IMR-90 (cell line): ENCODE results near the gene ADCY4. TPM values are rescaled to one million over a fixed set of nuclear protein-coding genes. Genes with fewer than 3 reads are reported as not detected.

Experiments
- ATAC-seq: fragments of 200-7000 bp; cut with Tn5 transposase; 2 replicates; pipeline ENCODE4 v1.9.1; 2020; ENCODE audit warnings: low read depth, mild to moderate bottlenecking, moderate library complexity
- BruUV-seq: library from RNA; stranded (reverse); fragments of 400-500 nt; replicated peaks from 2 replicates; lab custom pipeline; 2021; lab: Mats Ljungman, UMichigan
- CTCF ChIA-PET: fragments of 300-600 bp; formaldehyde crosslinking; extraction: SDS; loops from one replicate; lab custom pipeline; 2021; ENCODE audit warnings: antibody characterized with exemption; lab: Yijun Ruan, JAX
- POLR2A ChIA-PET: fragments of 300-600 bp; sonication (Branson Sonifier 250); formaldehyde crosslinking; loops from one replicate; lab custom pipeline; 2022; ENCODE audit warnings: antibody characterized with exemption; ENCODE audit not compliant: unreplicated experiment; lab: Charles Lee
- DNase-seq: peaks from one replicate; pipeline ENCODE4 v3.0.0; 2013
- H2AFZ ChIP-seq: replicated peaks from 2 replicates; pipeline ENCODE3; 2013; ENCODE audit warnings: low read length, mild to moderate bottlenecking; ENCODE audit not compliant: poor library complexity
- H2AK5ac ChIP-seq: 2 replicates; pipeline ENCODE4 v1.6.1; 2013; ENCODE audit warnings: low read depth, low read length, inconsistent platforms
- H2AK9ac ChIP-seq: replicated peaks from 2 replicates; pipeline ENCODE3; 2013; ENCODE audit warnings: mild to moderate bottlenecking, low read depth, low read length, moderate library complexity; ENCODE audit not compliant: poor library complexity
- H2BK120ac ChIP-seq: 2 replicates; pipeline ENCODE4 v1.6.1; 2013; ENCODE audit warnings: low read depth, low read length, inconsistent platforms
- H2BK15ac ChIP-seq: 3 replicates; pipeline ENCODE4 v1.6.1; 2013; ENCODE audit warnings: low read depth, low read length, inconsistent platforms
- H2BK20ac ChIP-seq: 2 replicates; pipeline ENCODE4 v1.6.1; 2013; ENCODE audit warnings: low read depth, mild to moderate bottlenecking, inconsistent platforms, low read length, moderate library complexity
- H2BK5ac ChIP-seq: 2 replicates; pipeline ENCODE4 v1.6.1; 2013; ENCODE audit warnings: mild to moderate bottlenecking, low read depth, low read length, inconsistent platforms; ENCODE audit not compliant: poor library complexity, severe bottlenecking
- H3K14ac ChIP-seq: replicated peaks from 2 replicates; pipeline ENCODE4 v1.6.1; 2013; ENCODE audit warnings: low read depth, low read length, inconsistent platforms
- H3K18ac ChIP-seq: 2 replicates; pipeline ENCODE4 v1.6.1; 2013; ENCODE audit warnings: low read depth, low read length, control low read depth
- H3K23ac ChIP-seq: 2 replicates; pipeline ENCODE4 v1.6.1; 2013; ENCODE audit warnings: low read depth, low read length, inconsistent platforms
- H3K27ac ChIP-seq: 2 replicates; pipeline ENCODE4 v1.5.1; 2013; ENCODE audit warnings: mild to moderate bottlenecking, control low read depth, low read length; ENCODE audit not compliant: insufficient read depth
- H3K27me3 ChIP-seq: 2 replicates; pipeline ENCODE4 v1.6.1; 2013; ENCODE audit warnings: low read length; ENCODE audit not compliant: control insufficient read depth, insufficient read depth
- H3K36me3 ChIP-seq: 2 replicates; pipeline ENCODE4 v1.6.1; 2013; ENCODE audit warnings: low read length, mixed read lengths; ENCODE audit not compliant: control insufficient read depth, insufficient read depth
- H3K4ac ChIP-seq: 2 replicates; pipeline ENCODE4 v1.6.1; 2013; ENCODE audit warnings: low read depth, low read length, inconsistent platforms
- H3K4me1 ChIP-seq: 2 replicates; pipeline ENCODE4 v1.6.1; 2013; ENCODE audit warnings: low read length, mixed read lengths; ENCODE audit not compliant: control insufficient read depth, insufficient read depth
- H3K4me2 ChIP-seq: 2 replicates; pipeline ENCODE4 v1.6.1; 2013; ENCODE audit warnings: low read depth, mild to moderate bottlenecking, control low read depth, low read length, moderate library complexity
- H3K4me3 ChIP-seq: 2 replicates; pipeline ENCODE4 v1.5.1; 2013; ENCODE audit warnings: low read depth, mild to moderate bottlenecking, control low read depth, low read length, moderate library complexity; ENCODE audit not compliant: insufficient read depth
- H3K56ac ChIP-seq: 2 replicates; pipeline ENCODE4 v1.6.1; 2013; ENCODE audit warnings: low read length, inconsistent platforms; ENCODE audit not compliant: insufficient read depth; ENCODE audit errors: extremely low read depth
- H3K79me1 ChIP-seq, 2 experiments: 2 replicates each; pipeline ENCODE4 v1.6.1; 2013; ENCODE audit warnings: low read length in 2 of 2, inconsistent platforms in 1 of 2, low read depth in 1 of 2
- H3K9ac ChIP-seq: 2 replicates; pipeline ENCODE4 v1.6.1; 2013; ENCODE audit warnings: low read depth, low read length, control low read depth
- H3K9me1 ChIP-seq: 2 replicates; pipeline ENCODE4 v1.6.1; 2013; ENCODE audit warnings: low read length, inconsistent platforms; ENCODE audit not compliant: insufficient read depth
- H3K9me3 ChIP-seq: 2 replicates; pipeline ENCODE4 v1.6.1; 2013; ENCODE audit warnings: low read length; ENCODE audit not compliant: control insufficient read depth, insufficient read depth
- H4K20me1 ChIP-seq: 2 replicates; pipeline ENCODE4 v1.6.1; 2013; ENCODE audit warnings: low read length, inconsistent platforms; ENCODE audit not compliant: insufficient read depth
- H4K5ac ChIP-seq: 2 replicates; pipeline ENCODE4 v1.6.1; 2013; ENCODE audit warnings: mild to moderate bottlenecking, low read depth, low read length, control low read depth
- H4K8ac ChIP-seq, 2 experiments: 2 replicates each; pipeline ENCODE4 v1.6.1; 2013; ENCODE audit warnings: low read depth in 2 of 2, low read length in 2 of 2, control low read depth in 1 of 2, inconsistent platforms in 1 of 2
- H4K91ac ChIP-seq: 2 replicates; pipeline ENCODE4 v1.6.1; 2013; ENCODE audit warnings: low read depth, low read length, inconsistent platforms; ENCODE audit not compliant: insufficient read depth
- CEBPB ChIP-seq: IDR thresholded peaks from 2 replicates; pipeline ENCODE4 v1.6.1; 2012; ENCODE audit warnings: low read depth, low read length, improper control_type of control experiment
- FOS ChIP-seq: fragments of 150-350 bp; IDR thresholded peaks from 2 replicates; pipeline ENCODE4 v1.6.1; 2016; ENCODE audit warnings: low read depth, low read length
- WGBS, 2 experiments: methylation state at CpG; one replicate each; pipeline versions ENCODE4 v1.1.5 to v1.1.7; 2013; ENCODE audit warnings: missing lambda C conversion rate in 2 of 2; ENCODE audit not compliant: insufficient read length in 1 of 2; ENCODE audit errors: extremely low coverage in 2 of 2; 5-methylcytosine and 5-hydroxymethylcytosine counted together
- dilution Hi-C: fragments of 300-500 bp; cut with HindIII; formaldehyde crosslinking; loops from one replicate; pipeline ENCODE4 v1.14.3; 2018; ENCODE audit warnings: low sequenced_read_pairs; ENCODE audit not compliant: unreplicated experiment
- in situ Hi-C: fragments of 300-500 bp; cut with MboI; formaldehyde crosslinking; loops from 3 replicates; pipeline ENCODE4 v1.14.3; 2019; ENCODE audit warnings: low sequenced_read_pairs, inconsistent platforms, mixed read lengths
- intact Hi-C: fragments of 100-400 bp; cut with micrococcal nuclease; formaldehyde crosslinking; loops from 2 replicates; pipeline ENCODE4 v1.10.0; 2022
- polyA plus RNA-seq, 3 experiments: library from polyadenylated mRNA; depleted of rRNA; stranded (reverse); fragments of >200 nt; gene quantifications; 2 replicates each; pipeline ENCODE4 v1.2.3, GENCODE V29; 2012; ENCODE audit warnings: low replicate concordance in 1 of 3
- total RNA-seq: library from RNA; depleted of rRNA; stranded (reverse); fragments of >200 nt; gene quantifications from 2 replicates; pipeline ENCODE4 v1.2.3, GENCODE V29; 2012

The ADCY4 gene
- total and polyA plus RNA-seq, 2 of the 4 experiments (the other 2 are of a cell fraction): not detected

DNA sequence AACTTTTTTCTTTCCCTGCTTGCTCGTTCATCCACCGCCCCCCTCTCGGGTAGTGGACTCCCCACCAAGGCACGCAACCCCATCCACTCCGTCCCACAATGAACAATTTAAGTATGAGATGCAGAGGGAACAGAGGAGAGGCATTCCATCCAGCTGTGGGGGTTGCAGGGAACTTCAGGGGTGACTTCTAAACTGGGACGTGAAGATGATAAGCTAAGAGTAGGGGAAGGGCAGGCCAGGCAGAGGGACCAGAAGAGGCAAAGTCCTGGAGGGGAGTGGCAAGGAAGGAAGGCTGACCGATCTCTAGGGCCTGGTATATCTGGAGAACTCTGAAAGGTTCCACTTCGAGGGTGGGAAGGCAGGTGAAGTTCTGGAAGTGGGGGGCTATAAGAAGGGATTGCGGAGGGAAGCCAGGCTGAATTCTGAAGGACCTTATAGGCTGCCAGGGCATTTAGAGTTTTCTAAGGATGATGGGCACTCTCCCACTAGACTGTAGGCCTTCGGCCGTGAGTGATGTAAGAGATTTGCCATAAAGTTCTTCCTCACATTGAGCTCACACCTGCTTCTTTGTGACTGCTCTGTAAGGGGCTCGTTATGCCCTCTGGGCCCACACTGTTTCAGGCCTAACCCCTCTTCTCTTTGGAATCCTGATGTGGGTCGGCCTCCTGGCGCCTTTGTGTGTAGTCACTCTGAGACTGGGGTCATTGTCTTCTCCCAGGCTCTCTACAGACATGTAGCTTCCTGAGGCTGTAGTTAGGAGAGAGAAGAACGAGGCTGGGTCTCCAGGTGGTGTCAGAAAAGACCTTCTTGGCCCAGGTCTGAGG lies 45.2 kb upstream of the ADCY4 start:
- no peak overlapping the region for H2BK20ac ChIP-seq

More for the DNA sequence above, 45.2 kb upstream of the ADCY4 start:
- no peak overlapping the region for H3K9ac ChIP-seq
- in situ Hi-C loops (no loop called here), intact Hi-C loops (no loop called here), dilution Hi-C loops (no loop called here)
- no peak overlapping the region for H3K4me2 ChIP-seq
- H3K4me1 ChIP-seq: no peaks in the 10 kb centered on the region
- TF ChIP-seq CEBPB (no peak), FOS (no peak)
- H2AK5ac ChIP-seq: no peak overlapping the region
- peaks cover 7% of the 10 kb centered on the region for H3K27me3 ChIP-seq
- no peak overlapping the region for H3K23ac ChIP-seq
- H3K79me1 ChIP-seq: no peaks in the 10 kb centered on the region
- no peaks in the 10 kb centered on the region for H3K9me3 ChIP-seq
- no peak overlapping the region for H4K8ac ChIP-seq
- ATAC-seq: no peak
- DNase-seq: no peak
- H2BK5ac ChIP-seq: no peak overlapping the region
- no peak overlapping the region for H3K18ac ChIP-seq
- BruUV-seq: no TSS peak
- H2BK120ac ChIP-seq: no peak overlapping the region
- H3K14ac ChIP-seq: no peak overlapping the region
- ChIA-PET CTCF (no interaction called here), POLR2A (interaction anchor here (1.2 kb wide), 1 partner anchor 9 kb away, joined by 3 read pairs; no protein-coding TSS in a partner anchor)
- H4K5ac ChIP-seq: no peak overlapping the region
- no peak overlapping the region for H2BK15ac ChIP-seq
- no peak overlapping the region for H3K4ac ChIP-seq
- H2AK9ac ChIP-seq: no peak overlapping the region
- 0 out of 2 replicates have a peak, but pooled peaks cover 3% of the 10 kb centered on the region for H4K20me1 ChIP-seq
- H3K56ac ChIP-seq: no peak overlapping the region
- H2AFZ ChIP-seq: no peak overlapping the region
- no peak overlapping the region for H4K91ac ChIP-seq
- H3K36me3 ChIP-seq: peaks cover 31% of the 10 kb centered on the region
- H3K4me3 ChIP-seq: no peak overlapping the region
- no CpG with 5 or more reads among the region's 15 CpGs for WGBS, 2 experiments
- H3K27ac ChIP-seq: no peak overlapping the region
- H3K9me1 ChIP-seq: peaks cover 7% of the 10 kb centered on the region
